ENCODE results near the gene ALLC. TPM values are rescaled to one million over a fixed set of nuclear protein-coding genes. Genes with fewer than 3 reads are reported as not detected.

Gene ALLC
- total and polyA plus RNA-seq, 10 of the 15 experiments (the other 5 are each of a cell fraction or from before 2014, with no cell fraction given): 0.05 TPM; not detected in 9

- Histone ChIP-seq H3K27ac (ENCODE audit: control insufficient read depth, insufficient read depth) (no peak overlapping the region), H3K9ac (ENCODE audit: control insufficient read depth, insufficient read depth, low read length) (no peak overlapping the region), H2AFZ (ENCODE audit: control insufficient read depth, low read depth, low read length) (no peak overlapping the region), H3K36me3 (ENCODE audit: control insufficient read depth in 2 of 2, insufficient read depth in 2 of 2, low read length in 1 of 2) (no peaks in the 10 kb centered on the region), H3K27me3 (replicated peaks in 1 of 2; ENCODE audit: control insufficient read depth in 2 of 2, insufficient read depth in 2 of 2, low read length in 1 of 2) (no peaks in the 10 kb centered on the region), H4K20me1 (ENCODE audit: control insufficient read depth, insufficient read depth) (no peaks in the 10 kb centered on the region), H3K4me1 (ENCODE audit: control insufficient read depth, insufficient read depth, low read length) (no peaks in the 10 kb centered on the region), H3K9me3 (replicated peaks; ENCODE audit: control insufficient read depth, insufficient read depth, low read length) (no peaks in the 10 kb centered on the region), H3K79me2 (ENCODE audit: control insufficient read depth, insufficient read depth, low read length) (no peaks in the 10 kb centered on the region), H3K4me3 (no peak overlapping the region), H3K4me2 (ENCODE audit: control insufficient read depth, insufficient read depth) (no peak overlapping the region)
- intact Hi-C loops (cut with micrococcal nuclease; ENCODE audit: unreplicated experiment) (no loop called here), in situ Hi-C loops (cut with MboI) (no loop called here)
- SMC1A ChIA-PET (ENCODE audit: uncharacterized antibody, unreplicated experiment): interaction anchor here (0.6 to 0.7 kb wide), 2 partner anchors 65 to 219 kb away, joined by 3 read pairs; no protein-coding TSS in a partner anchor
- 64% methylated on average over 15 of the region's 15 CpGs for WGBS (ENCODE audit: insufficient coverage, insufficient replicate concordance, low lambda C conversion rate, missing lambda C conversion rate)
- CTCF ChIA-PET: no interaction called here
- ATAC-seq: no peak
- TF ChIP-seq MEF2B (IDR thresholded peaks at IDR 0.05; ENCODE audit: partially characterized antibody, poor library complexity, severe bottlenecking) (no peak), E2F4 (IDR thresholded peaks at IDR 0.05; ENCODE audit: low read depth, low read length) (no peak), KDM1A (IDR thresholded peaks at IDR 0.05; ENCODE audit: borderline replicate concordance) (no peak), TCF7 (IDR thresholded peaks at IDR 0.05; ENCODE audit: borderline replicate concordance) (no peak), ZNF687 (IDR thresholded peaks at IDR 0.05) (no peak), EGR1 (IDR thresholded peaks at IDR 0.05; ENCODE audit: borderline replicate concordance in 1 of 2, low read depth in 2 of 2, low read length in 2 of 2) (no peak), ESRRA (IDR thresholded peaks at IDR 0.05; ENCODE audit: low read length) (no peak), KAT2A (conservative IDR thresholded peaks at IDR 0.05; ENCODE audit: control insufficient read depth, low read depth, low read length) (no peak), USF2 (IDR thresholded peaks at IDR 0.05; ENCODE audit: borderline replicate concordance, low read depth, low read length) (no peak), TCF12 (IDR thresholded peaks at IDR 0.05; ENCODE audit: low read depth, low read length) (no peak), HDAC2 (IDR thresholded peaks at IDR 0.05) (no peak), ZNF384 (IDR thresholded peaks at IDR 0.05; ENCODE audit: borderline replicate concordance, low read depth, low read length) (no peak), BMI1 (IDR thresholded peaks at IDR 0.05; ENCODE audit: borderline replicate concordance) (no peak)
- RAD21 ChIA-PET (ENCODE audit: unreplicated experiment): no interaction called here
- no TSS peak for BruUV-seq (replicated peaks)
- POLR2A ChIA-PET: interaction anchor here (0.6 kb wide), 1 partner anchor 86 kb away, joined by 3 read pairs; no protein-coding TSS in a partner anchor
- no peak for FAIRE-seq
- DNase-seq (ENCODE audit: low read depth, low spot score): no peak
Measured at GRCh38 chr2:3644891-3645605, 13.0 kb upstream of the ALLC start.

All from GM12878 (cell line).